ENCODE data around the gene KRT26.

Gene KRT26

DNA sequence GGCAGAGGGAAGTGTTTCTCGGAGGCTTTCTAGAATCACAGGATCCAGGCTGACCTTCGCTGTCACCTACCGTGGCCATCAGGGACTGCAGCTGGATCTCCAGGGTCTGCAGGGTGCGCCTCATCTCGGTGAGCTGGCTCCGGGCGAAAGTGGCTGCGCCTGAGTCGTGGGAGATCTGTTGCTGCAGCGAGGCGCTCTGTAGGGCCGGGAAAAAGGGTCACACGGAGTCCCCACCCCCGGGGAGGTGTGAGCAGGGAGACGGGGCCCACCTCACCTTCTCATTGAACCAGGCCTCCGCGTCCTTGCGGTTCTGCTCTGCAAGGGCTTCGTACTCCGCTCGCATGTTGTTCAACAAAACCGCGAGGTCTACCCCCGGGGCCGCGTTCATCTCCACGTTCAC, 24.8 kb upstream of the KRT26 start:
- Histone ChIP-seq H3K4me1 (ENCODE audit: control insufficient read depth, low read length) (no peaks in the 10 kb centered on the region), H3K4me3 (ENCODE audit: low read length) (no peak overlapping the region), H3K79me2 (ENCODE audit: control insufficient read depth, low read length) (no peaks in the 10 kb centered on the region), H3F3A (ENCODE audit: control insufficient read depth, insufficient read depth) (no peaks in the 10 kb centered on the region), H3K9me3 (ENCODE audit: control insufficient read depth, insufficient read depth, low read length) (no peaks in the 10 kb centered on the region), H3K36me3 (ENCODE audit: control insufficient read depth, low read length) (no peaks in the 10 kb centered on the region), H3K27ac (ENCODE audit: low read depth, low read length) (no peak overlapping the region), H3K4me2 (ENCODE audit: low read length) (no peak overlapping the region), H3K9me2 (replicated peaks; ENCODE audit: control insufficient read depth, low read length) (no peaks in the 10 kb centered on the region), H3K27me3 (ENCODE audit: control insufficient read depth, low read length) (peaks cover 27% of the 10 kb centered on the region), H4K20me1 (ENCODE audit: control insufficient read depth, insufficient read depth, low read depth, low read length) (no peaks in the 10 kb centered on the region)
- TF ChIP-seq CTCF (IDR thresholded peaks at IDR 0.05; ENCODE audit: low read depth, low read length, poor library complexity, severe bottlenecking) (no peak), EZH2phosphoT487 (IDR thresholded peaks at IDR 0.05; ENCODE audit: borderline replicate concordance, low read length) (no peak)

DNA sequence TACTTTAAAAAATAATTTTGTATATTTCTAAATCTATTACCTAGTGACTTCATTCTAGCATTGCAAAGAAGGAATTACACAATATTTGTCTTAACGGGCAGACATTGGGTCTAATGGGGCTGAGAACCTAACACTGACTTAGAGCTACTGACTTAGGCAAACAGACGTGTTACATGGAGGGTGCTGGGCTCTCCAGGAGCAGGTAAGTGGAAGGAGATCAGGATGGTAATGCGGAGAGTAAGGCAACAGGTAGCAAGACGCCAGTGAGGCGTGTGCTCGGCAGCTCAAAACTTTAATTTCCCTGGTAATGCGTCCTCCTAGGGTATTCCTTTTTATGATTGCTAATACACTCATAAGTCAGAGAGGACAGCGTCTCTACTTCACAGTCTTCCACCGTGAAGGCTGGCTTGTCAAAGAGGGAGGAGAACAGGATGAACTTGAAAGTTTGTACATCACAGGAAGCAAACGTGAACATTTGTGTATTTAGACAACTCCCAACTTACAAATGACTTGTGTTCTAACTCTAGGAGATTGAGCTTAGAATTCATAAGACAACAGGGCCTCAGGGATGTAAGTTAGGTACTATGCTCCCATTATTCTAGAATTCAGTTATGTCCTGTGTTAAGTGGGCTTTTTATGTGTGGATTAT, 23.1 kb upstream of the KRT26 start:
- Histone ChIP-seq H3K4me2 (ENCODE audit: low read length) (no peak overlapping the region), H3K9me3 (ENCODE audit: control insufficient read depth, insufficient read depth, low read length) (no peaks in the 10 kb centered on the region), H3K27me3 (ENCODE audit: control insufficient read depth, low read length) (peaks cover 14% of the 10 kb centered on the region), H3K79me2 (ENCODE audit: control insufficient read depth, low read length) (no peaks in the 10 kb centered on the region), H3K36me3 (ENCODE audit: control insufficient read depth, low read length) (no peaks in the 10 kb centered on the region), H3K27ac (ENCODE audit: low read depth, low read length) (no peak overlapping the region), H3K4me1 (ENCODE audit: control insufficient read depth, low read length) (no peaks in the 10 kb centered on the region), H4K20me1 (ENCODE audit: control insufficient read depth, insufficient read depth, low read depth, low read length) (no peaks in the 10 kb centered on the region), H3K4me3 (ENCODE audit: low read length) (no peak overlapping the region), H3K9me2 (replicated peaks; ENCODE audit: control insufficient read depth, low read length) (no peaks in the 10 kb centered on the region), H3F3A (ENCODE audit: control insufficient read depth, insufficient read depth) (no peaks in the 10 kb centered on the region)
- TF ChIP-seq EZH2phosphoT487 (IDR thresholded peaks at IDR 0.05; ENCODE audit: borderline replicate concordance, low read length) (no peak), CTCF (IDR thresholded peaks at IDR 0.05; ENCODE audit: low read depth, low read length, poor library complexity, severe bottlenecking) (no peak)

DNA sequence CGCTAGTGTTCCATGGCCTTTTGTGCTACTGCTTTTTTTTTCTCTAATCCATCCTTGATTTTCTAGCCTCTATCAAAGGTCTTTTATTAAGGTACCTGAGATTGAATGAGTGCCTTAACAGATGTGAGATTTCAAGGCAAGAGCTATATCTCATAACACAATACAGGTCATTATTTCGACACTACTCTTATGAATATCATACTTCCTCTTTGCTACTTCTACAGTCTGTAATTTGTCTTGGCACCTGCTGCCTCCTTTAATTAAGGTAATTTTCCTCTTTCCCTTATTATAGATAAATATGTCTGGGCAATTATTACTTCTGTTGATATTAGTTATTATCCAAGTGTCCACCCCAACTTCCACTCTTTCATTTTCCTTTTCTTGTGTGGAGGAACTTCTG, 22.5 kb upstream of the KRT26 start:
- no peaks in the 10 kb centered on the region for H3K9me3 ChIP-seq (ENCODE audit: control insufficient read depth, insufficient read depth, low read length)
- H4K20me1 ChIP-seq (ENCODE audit: control insufficient read depth, insufficient read depth, low read depth, low read length) = no peaks in the 10 kb centered on the region
- no peak for TF ChIP-seq CTCF (IDR thresholded peaks at IDR 0.05; ENCODE audit: low read depth, low read length, poor library complexity, severe bottlenecking)
- TF ChIP-seq EZH2phosphoT487 (IDR thresholded peaks at IDR 0.05; ENCODE audit: borderline replicate concordance, low read length) = no peak
- no peaks in the 10 kb centered on the region for H3K79me2 ChIP-seq (ENCODE audit: control insufficient read depth, low read length)
- H3K4me3 ChIP-seq (ENCODE audit: low read length) = no peak overlapping the region
- no peak overlapping the region for H3K27ac ChIP-seq (ENCODE audit: low read depth, low read length)
- no peaks in the 10 kb centered on the region for H3K9me2 ChIP-seq (replicated peaks; ENCODE audit: control insufficient read depth, low read length)
- H3K4me1 ChIP-seq (ENCODE audit: control insufficient read depth, low read length) = no peaks in the 10 kb centered on the region
- H3K4me2 ChIP-seq (ENCODE audit: low read length) = no peak overlapping the region
- H3K36me3 ChIP-seq (ENCODE audit: control insufficient read depth, low read length) = no peaks in the 10 kb centered on the region
- no peaks in the 10 kb centered on the region for H3F3A ChIP-seq (ENCODE audit: control insufficient read depth, insufficient read depth)
- H3K27me3 ChIP-seq (ENCODE audit: control insufficient read depth, low read length) = peaks cover 11% of the 10 kb centered on the region

Measured in DOHH2 (cell line).